Lung (tissue), 12 donors: ENCODE measurements around the gene STK4. TPM values are rescaled to one million over a fixed set of nuclear protein-coding genes. Genes with fewer than 3 reads are reported as not detected.

ENCODE experiments used
- ATAC-seq: fragments of 200-7000 bp; cut with Tn5 transposase; one replicate; pipeline ENCODE4 v1.9.1; 2020; ENCODE audit warnings: moderate number of reproducible peaks; ENCODE audit not compliant: insufficient read depth, low FRiP score
- DNase-seq, 3 donors: peaks; one replicate each; pipeline ENCODE4 v3.0.0-alpha.2; 2013 to 2017
- H3K27ac ChIP-seq, 2 donors: one replicate each; pipeline ENCODE4 v1.5.1; 2013; ENCODE audit warnings: mild to moderate bottlenecking in 2 of 2, moderate library complexity in 2 of 2, control low read depth in 1 of 2, inconsistent platforms in 1 of 2, low read depth in 1 of 2, low read length in 1 of 2
- H3K27me3 ChIP-seq, 3 donors: one replicate each; pipeline ENCODE4 v1.5.1; 2013; ENCODE audit warnings: low read length in 2 of 3; ENCODE audit not compliant: control insufficient read depth in 3 of 3, insufficient read depth in 3 of 3
- H3K36me3 ChIP-seq, 4 donors: one replicate each; pipeline ENCODE4 v1.5.1; 2013; ENCODE audit warnings: low read length in 4 of 4, mild to moderate bottlenecking in 1 of 4, moderate library complexity in 1 of 4; ENCODE audit not compliant: control insufficient read depth in 4 of 4, insufficient read depth in 4 of 4
- H3K4me1 ChIP-seq, 5 donors: one replicate each; pipeline ENCODE4 v1.5.1; 2013; ENCODE audit warnings: low read length in 5 of 5, mild to moderate bottlenecking in 2 of 5, moderate library complexity in 1 of 5; ENCODE audit not compliant: control insufficient read depth in 5 of 5, insufficient read depth in 5 of 5
- H3K4me3 ChIP-seq: one replicate; pipeline ENCODE4 v1.5.1; 2013; ENCODE audit warnings: mild to moderate bottlenecking, control low read depth, moderate library complexity
- H3K9ac ChIP-seq, 2 donors: one replicate each; pipeline ENCODE4 v1.5.1; 2013; ENCODE audit warnings: low read length in 2 of 2, control low read depth in 1 of 2; ENCODE audit not compliant: insufficient read depth in 1 of 2
- H3K9me3 ChIP-seq, 4 donors: one replicate each; pipeline ENCODE4 v1.5.1; 2013; ENCODE audit warnings: low read length in 3 of 4, mild to moderate bottlenecking in 1 of 4, moderate library complexity in 1 of 4; ENCODE audit not compliant: control insufficient read depth in 4 of 4, insufficient read depth in 3 of 4
- CTCF ChIP-seq: IDR thresholded peaks from 2 replicates; pipeline ENCODE4 v1.5.1; 2012; ENCODE audit warnings: mild to moderate bottlenecking; ENCODE audit errors: control extremely low read depth, extremely low read depth
- WGBS, 2 donors: extraction: QIAGEN DNeasy Blood & Tissue Kit; methylation state at CpG; one replicate each; pipeline ENCODE4 v1.1.7; 2013; 5-methylcytosine and 5-hydroxymethylcytosine counted together
- polyA plus RNA-seq, 2 donors: library from polyadenylated mRNA; stranded (reverse); fragments of 200-250 nt; gene quantifications; one replicate each; pipeline ENCODE4 v1.2.1, GENCODE V29; 2013
- total RNA-seq, 2 donors: library from RNA; depleted of rRNA in 1 of 2; stranded (reverse); fragments of >200 nt in 1 of 2; gene quantifications; one replicate each; pipeline ENCODE4 v1.2.1, GENCODE V29; 2014 to 2021
- donor health status: control.
- donor health status: control.
- donor health status: Bipolar disorder and iron deficiency.
- donor health status: healthy.
- donor health status: DM: yes; HTN: yes; CAD: no.

The STK4 gene
- total and polyA plus RNA-seq, 4 donors: 11.8 to 70.9 (median 28.1) TPM

DNA sequence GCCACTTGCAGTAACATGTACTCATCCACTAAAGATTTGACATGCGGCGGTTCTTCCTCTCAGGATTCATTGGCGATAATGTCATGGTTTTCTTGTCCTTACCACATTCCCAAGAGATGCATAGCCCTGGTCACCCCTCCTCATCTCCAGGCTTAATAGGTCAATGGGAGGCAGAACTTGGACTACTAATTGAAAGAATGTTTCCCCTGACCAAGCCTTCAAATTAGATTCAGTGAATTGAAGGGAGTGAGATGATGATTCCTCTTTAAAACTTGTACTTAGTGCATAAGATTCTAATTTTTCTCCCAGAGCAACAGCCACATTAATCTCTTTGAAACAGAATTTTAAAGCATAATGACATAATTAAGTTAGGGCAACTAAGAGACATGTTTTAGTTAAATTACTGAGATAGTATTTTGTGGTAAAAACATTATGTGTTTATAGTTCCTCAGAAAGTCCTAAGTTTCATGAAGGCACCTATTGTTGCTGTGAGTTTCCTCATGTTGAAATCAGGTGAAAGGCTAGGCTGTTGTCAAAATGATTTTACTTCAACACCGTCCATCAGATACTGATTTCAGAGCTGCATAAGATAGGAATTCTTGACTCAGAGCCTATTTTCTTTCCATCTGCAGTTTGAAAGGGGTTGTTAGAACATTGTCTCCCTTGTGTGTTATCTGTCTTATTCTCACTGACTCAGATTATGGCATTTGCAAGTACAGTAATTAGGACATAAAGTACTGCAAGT is 48.5 kb downstream of the STK4 start:
- 78 to 84% methylated on average over 4 of the region's 4 CpGs for WGBS, 2 donors
- Histone ChIP-seq H3K9ac (no peak overlapping the region), H3K27ac (peak overlapping the region; percentile 43 to 70), H3K4me3 (no peak overlapping the region), H3K27me3 (no peaks in the 10 kb centered on the region), H3K9me3 (no peaks in the 10 kb centered on the region), H3K4me1 (peaks cover 0 to 21% (median 0%) of the 10 kb centered on the region in 5 donors), H3K36me3 (peaks cover 0 to 2% (median 0%) of the 10 kb centered on the region in 4 donors)
- DNase-seq (no peak), ATAC-seq (no peak)
- TF ChIP-seq CTCF: no peak

- WGBS, 2 donors: 66 to 81% methylated on average over 5 of the region's 5 CpGs
- Histone ChIP-seq H3K27me3 (no peaks in the 10 kb centered on the region), H3K4me1 (peaks cover 0 to 21% (median 0%) of the 10 kb centered on the region in 5 donors), H3K4me3 (no peak overlapping the region), H3K9me3 (no peaks in the 10 kb centered on the region), H3K36me3 (peaks cover 0 to 2% (median 0%) of the 10 kb centered on the region in 4 donors), H3K27ac (peak overlapping the region in 1 of 2 donors; percentile 9), H3K9ac (no peak overlapping the region)
- no peak for TF ChIP-seq CTCF
- ATAC-seq (no peak), DNase-seq (no peak)
These were observed 49.9 kb downstream of the STK4 start for GRCh38 chr20:45016089-45016671.

DNA sequence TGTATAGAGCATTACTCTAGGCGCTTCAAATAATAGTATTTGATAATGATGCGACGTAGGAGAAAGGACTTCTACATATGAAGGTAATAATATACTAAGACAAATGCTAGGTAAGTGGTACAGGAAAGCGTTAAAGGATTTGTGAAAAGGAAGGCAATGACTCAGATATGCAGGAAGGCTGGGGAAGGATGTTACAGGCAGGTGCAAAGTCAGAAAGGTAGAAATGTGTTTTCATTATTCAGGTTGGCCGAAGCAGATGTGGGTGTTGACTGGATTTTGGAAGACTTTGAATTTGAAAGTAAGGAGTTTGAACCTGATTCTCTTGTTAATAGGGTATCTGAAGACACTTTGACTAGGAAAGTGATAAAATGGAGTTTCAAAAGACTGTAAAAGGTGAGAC is 51.0 kb downstream of the STK4 start:
- H3K9me3 ChIP-seq: no peaks in the 10 kb centered on the region
- H3K27ac ChIP-seq: no peak overlapping the region
- no peaks in the 10 kb centered on the region for H3K36me3 ChIP-seq
- TF ChIP-seq CTCF: no peak
- WGBS, 2 donors: 94 to 95% methylated on average over 5 of the region's 5 CpGs
- peaks cover 0 to 21% (median 0%) of the 10 kb centered on the region in 5 donors for H3K4me1 ChIP-seq
- H3K9ac ChIP-seq: no peak overlapping the region
- H3K27me3 ChIP-seq: no peaks in the 10 kb centered on the region
- H3K4me3 ChIP-seq: no peak overlapping the region
- ATAC-seq (no peak), DNase-seq (no peak)
